Caco-2 (cell line): ENCODE results near the gene XRCC4. TPM values are rescaled to one million over a fixed set of nuclear protein-coding genes. Genes with fewer than 3 reads are reported as not detected.

Experiments
- BruUV-seq: library from RNA; stranded (reverse); fragments of 400-500 nt; replicated peaks from 2 replicates; lab custom pipeline; 2021; lab: Mats Ljungman, UMichigan
- CTCF ChIA-PET: fragments of 300-600 bp; sonication (Branson Sonifier 250); formaldehyde crosslinking; loops from one replicate; lab custom pipeline; 2022; ENCODE audit warnings: antibody characterized with exemption; lab: Charles Lee
- POLR2A ChIA-PET: fragments of 300-600 bp; sonication (Branson Sonifier 250); formaldehyde crosslinking; loops from one replicate; lab custom pipeline; 2022; ENCODE audit warnings: antibody characterized with exemption; lab: Charles Lee
- DNase-seq, 2 experiments: peaks; one replicate each; pipeline versions ENCODE4 v3.0.0 to v3.0.0-alpha.2; 2020 to 2022
- H3K27me3 ChIP-seq: replicated peaks from 2 replicates; pipeline ENCODE4 v1.6.0; 2011; ENCODE audit warnings: low read length; ENCODE audit not compliant: control insufficient read depth, insufficient read depth
- H3K36me3 ChIP-seq: 2 replicates; pipeline ENCODE4 v1.5.1; 2011; ENCODE audit warnings: low read length; ENCODE audit not compliant: control insufficient read depth, insufficient read depth
- H3K4me1 ChIP-seq: fragments of 250-450 bp; sonication (Bioruptor Pico); 2 replicates; pipeline ENCODE4 v1.5.1; 2020; ENCODE audit warnings: mild to moderate bottlenecking
- H3K4me3 ChIP-seq: 2 replicates; pipeline ENCODE4 v1.5.1; 2011; ENCODE audit warnings: low read depth, mild to moderate bottlenecking, control low read depth, low read length
- H3K9me3 ChIP-seq: fragments of 250-450 bp; sonication (Bioruptor Pico); 2 replicates; pipeline ENCODE4 v1.5.1; 2020; ENCODE audit warnings: mild to moderate bottlenecking, moderate library complexity
- H3K27ac Mint-ChIP-seq: one replicate; pipeline ENCODE4 v1.8.0; 2022; ENCODE audit warnings: mixed read lengths; ENCODE audit not compliant: unreplicated experiment
- H3K27me3 Mint-ChIP-seq: one replicate; pipeline ENCODE4 v1.8.0; 2022; ENCODE audit warnings: mixed read lengths; ENCODE audit not compliant: insufficient read depth, unreplicated experiment
- H3K36me3 Mint-ChIP-seq: one replicate; pipeline ENCODE4 v1.8.0; 2022; ENCODE audit warnings: mild to moderate bottlenecking, mixed read lengths; ENCODE audit not compliant: insufficient read depth, unreplicated experiment
- H3K4me1 Mint-ChIP-seq: one replicate; pipeline ENCODE4 v1.8.0; 2022; ENCODE audit warnings: low read depth, mixed read lengths; ENCODE audit not compliant: unreplicated experiment
- H3K4me3 Mint-ChIP-seq: one replicate; pipeline ENCODE4 v1.8.0; 2022; ENCODE audit warnings: mild to moderate bottlenecking, moderate library complexity, mixed read lengths; ENCODE audit not compliant: unreplicated experiment
- H3K9me3 Mint-ChIP-seq: one replicate; pipeline ENCODE4 v1.8.0; 2022; ENCODE audit warnings: mixed read lengths; ENCODE audit not compliant: unreplicated experiment
- CTCF ChIP-seq, 2 experiments: fragments of 200-600 bp in 1 of 2; IDR thresholded peaks; 1 replicate in 1 of 2; 2 replicates in 1 of 2; pipeline versions ENCODE4 v1.5.1 to v1.8.0; 2011 to 2022; ENCODE audit warnings: antibody characterized with exemption in 1 of 2, control low read depth in 1 of 2, inconsistent platforms in 1 of 2, low read depth in 1 of 2, low read length in 1 of 2, mild to moderate bottlenecking in 1 of 2, moderate library complexity in 1 of 2; ENCODE audit not compliant: insufficient read depth in 1 of 2, severe bottlenecking in 1 of 2, unreplicated experiment in 1 of 2
- intact Hi-C: fragments of 100-400 bp; cut with micrococcal nuclease; formaldehyde crosslinking; loops from one replicate; pipeline ENCODE4 v1.10.0; 2022; ENCODE audit not compliant: unreplicated experiment
- total RNA-seq: library from RNA; stranded (reverse); gene quantifications from 2 replicates; pipeline ENCODE4 v1.2.3, GENCODE V29; 2022

XRCC4 gene
- total RNA-seq, 1 experiment from 2014 or later, result 13.0 TPM

- intact Hi-C loops, result no loop called here
- H3K4me3 Mint-ChIP-seq, result no peak overlapping the region
- peaks cover 5% of the 10 kb centered on the region for H3K4me1 Mint-ChIP-seq
- H3K27me3 Mint-ChIP-seq, result no peaks in the 10 kb centered on the region
- TF ChIP-seq CTCF (IDR thresholded peaks at IDR 0.05; ENCODE audit: insufficient read depth in 1 of 2, low read depth in 1 of 2, low read length in 1 of 2, severe bottlenecking in 1 of 2, unreplicated experiment in 1 of 2), result no peak
- peaks cover 6% of the 10 kb centered on the region for H3K36me3 Mint-ChIP-seq
- POLR2A ChIA-PET, result no interaction called here
- CTCF ChIA-PET, result no interaction called here
- H3K4me1 ChIP-seq, result no peaks in the 10 kb centered on the region
- H3K27ac Mint-ChIP-seq, result no peak overlapping the region
- no peaks in the 10 kb centered on the region for H3K27me3 ChIP-seq
- H3K9me3 ChIP-seq, result no peaks in the 10 kb centered on the region
- H3K9me3 Mint-ChIP-seq, result no peaks in the 10 kb centered on the region
- peaks cover 2% of the 10 kb centered on the region; the same call in 1 of the 2 replicates for H3K36me3 ChIP-seq
- no peak overlapping the region for H3K4me3 ChIP-seq
- no TSS peak for BruUV-seq
- DNase-seq, result no peak
Measured at GRCh38 chr5:83133797-83134196, 56.5 kb downstream of the XRCC4 start.

GRCh38 chr5:83142526-83142925 is 65.2 kb downstream of the XRCC4 start:
- CTCF ChIA-PET, result no interaction called here
- H3K4me1 Mint-ChIP-seq, result no peaks in the 10 kb centered on the region
- Histone ChIP-seq H3K9me3 (no peaks in the 10 kb centered on the region), H3K4me1 (no peaks in the 10 kb centered on the region), H3K4me3 (no peak overlapping the region), H3K27me3 (no peaks in the 10 kb centered on the region), H3K36me3 (no peaks in the 10 kb centered on the region)
- no TSS peak for BruUV-seq
- no peaks in the 10 kb centered on the region for H3K9me3 Mint-ChIP-seq
- H3K27me3 Mint-ChIP-seq, result no peaks in the 10 kb centered on the region
- H3K27ac Mint-ChIP-seq, result no peak overlapping the region
- POLR2A ChIA-PET, result no interaction called here
- TF ChIP-seq CTCF (IDR thresholded peaks at IDR 0.05; ENCODE audit: insufficient read depth in 1 of 2, low read depth in 1 of 2, low read length in 1 of 2, severe bottlenecking in 1 of 2, unreplicated experiment in 1 of 2), result no peak
- no peak for DNase-seq
- intact Hi-C loops, result no loop called here
- H3K36me3 Mint-ChIP-seq, result no peaks in the 10 kb centered on the region
- no peak overlapping the region for H3K4me3 Mint-ChIP-seq

- no peaks in the 10 kb centered on the region for H3K27me3 ChIP-seq
- H3K27ac Mint-ChIP-seq, result no peak overlapping the region
- no peak overlapping the region for H3K4me3 ChIP-seq
- H3K36me3 Mint-ChIP-seq, result no peaks in the 10 kb centered on the region
- no peaks in the 10 kb centered on the region for H3K36me3 ChIP-seq
- H3K4me1 Mint-ChIP-seq, result no peaks in the 10 kb centered on the region
- no peak for TF ChIP-seq CTCF (IDR thresholded peaks at IDR 0.05; ENCODE audit: insufficient read depth in 1 of 2, low read depth in 1 of 2, low read length in 1 of 2, severe bottlenecking in 1 of 2, unreplicated experiment in 1 of 2)
- intact Hi-C loops, result no loop called here
- no peak for DNase-seq
- BruUV-seq, result no TSS peak
- ChIA-PET POLR2A (no interaction called here), CTCF (no interaction called here)
- H3K9me3 Mint-ChIP-seq, result no peaks in the 10 kb centered on the region
- H3K27me3 Mint-ChIP-seq, result no peaks in the 10 kb centered on the region
- H3K4me3 Mint-ChIP-seq, result no peak overlapping the region
- no peaks in the 10 kb centered on the region for H3K9me3 ChIP-seq
- H3K4me1 ChIP-seq, result no peaks in the 10 kb centered on the region
Measured at GRCh38 chr5:83145241-83145640, 67.9 kb downstream of the XRCC4 start.
